Activated CD8-positive, alpha-beta T cell treated with anti-CD3 and anti-CD28 coated beads for 36 hours (primary cell): ENCODE data around the gene LLGL2. TPM values are rescaled to one million over a fixed set of nuclear protein-coding genes. Genes with fewer than 3 reads are reported as not detected.
"Not testable (repeated sequence)": the region's sequence is repeated elsewhere in the genome, so short reads cannot be mapped to it uniquely, and the experiment has no call there.

Experiments
- ATAC-seq: fragments of 200-7000 bp; cut with Tn5 transposase; one replicate; pipeline ENCODE4 v1.10.0; 2021; ENCODE audit warnings: mild to moderate bottlenecking, moderate library complexity
- CTCF ChIA-PET: fragments of 350-600 bp; sonication (Branson Sonifier 250); formaldehyde crosslinking; loops from one replicate; lab custom pipeline; 2021; ENCODE audit warnings: antibody characterized with exemption; lab: Charles Lee
- POLR2A ChIA-PET: fragments of 350-600 bp; sonication (Branson Sonifier 250); formaldehyde crosslinking; loops from one replicate; lab custom pipeline; 2021; ENCODE audit warnings: antibody characterized with exemption; lab: Charles Lee
- DNase-seq: peaks from one replicate; pipeline ENCODE4 v3.0.0-alpha.2; 2020
- H3K27ac Mint-ChIP-seq: one replicate; pipeline ENCODE4 v1.8.0; 2021; ENCODE audit warnings: mild to moderate bottlenecking, mixed read lengths
- H3K27me3 Mint-ChIP-seq: one replicate; pipeline ENCODE4 v1.8.0; 2021; ENCODE audit warnings: mixed read lengths
- H3K36me3 Mint-ChIP-seq: one replicate; pipeline ENCODE4 v1.8.0; 2021; ENCODE audit warnings: low read depth, mixed read lengths
- H3K4me1 Mint-ChIP-seq: one replicate; pipeline ENCODE4 v1.8.0; 2021; ENCODE audit warnings: low read depth, mixed read lengths
- H3K4me3 Mint-ChIP-seq: one replicate; pipeline ENCODE4 v1.8.0; 2021; ENCODE audit warnings: mild to moderate bottlenecking, moderate library complexity, mixed read lengths
- H3K9me3 Mint-ChIP-seq: one replicate; pipeline ENCODE4 v1.8.0; 2021; ENCODE audit warnings: mixed read lengths
- intact Hi-C: fragments of 100-400 bp; cut with micrococcal nuclease; formaldehyde crosslinking; loops from one replicate; pipeline ENCODE4 v1.10.0; 2022
- total RNA-seq, 2 experiments: library from RNA; stranded (reverse); gene quantifications; one replicate each; pipeline ENCODE4 v1.2.3, GENCODE V29; 2021
- TF ChIP-seq, protein P1 (sequence below): fragments of 200-600 bp; IDR thresholded peaks from one replicate; pipeline ENCODE4 v1.8.0; 2022; ENCODE audit warnings: antibody characterized with exemption, mild to moderate bottlenecking

Gene LLGL2
- total RNA-seq, 2 experiments from 2014 or later = 7.2 to 7.4 TPM

GRCh38 chr17:75517297-75517865 is 8.1 kb upstream of the LLGL2 start:
- peaks cover 28% of the 10 kb centered on the region for H3K36me3 Mint-ChIP-seq
- intact Hi-C loops = loop anchor here (5.0 kb wide), 1 partner anchor 90 kb away; no protein-coding TSS in a partner anchor
- H3K27me3 Mint-ChIP-seq = no peaks in the 10 kb centered on the region
- DNase-seq (peak; percentile 66), ATAC-seq (no peak)
- H3K4me3 Mint-ChIP-seq = peak overlapping the region; percentile 90
- peak overlapping the region; percentile 78 for H3K27ac Mint-ChIP-seq
- ChIA-PET CTCF (interaction anchor here (0.8 to 4.3 kb wide), 12 partner anchors 8 to 113 kb away, joined by 3 to 25 read pairs (median 4); partner anchors contain the start of genes LLGL2, MYO15B and TMEM94), POLR2A (interaction anchor here (1.0 to 2.2 kb wide), 10 partner anchors 8 to 259 kb away, joined by 3 to 12 read pairs (median 5); partner anchors contain the start of genes LLGL2 and MIF4GD)
- H3K9me3 Mint-ChIP-seq = no peaks in the 10 kb centered on the region
- H3K4me1 Mint-ChIP-seq = peaks cover 28% of the 10 kb centered on the region
- TF ChIP-seq, protein P1, sequence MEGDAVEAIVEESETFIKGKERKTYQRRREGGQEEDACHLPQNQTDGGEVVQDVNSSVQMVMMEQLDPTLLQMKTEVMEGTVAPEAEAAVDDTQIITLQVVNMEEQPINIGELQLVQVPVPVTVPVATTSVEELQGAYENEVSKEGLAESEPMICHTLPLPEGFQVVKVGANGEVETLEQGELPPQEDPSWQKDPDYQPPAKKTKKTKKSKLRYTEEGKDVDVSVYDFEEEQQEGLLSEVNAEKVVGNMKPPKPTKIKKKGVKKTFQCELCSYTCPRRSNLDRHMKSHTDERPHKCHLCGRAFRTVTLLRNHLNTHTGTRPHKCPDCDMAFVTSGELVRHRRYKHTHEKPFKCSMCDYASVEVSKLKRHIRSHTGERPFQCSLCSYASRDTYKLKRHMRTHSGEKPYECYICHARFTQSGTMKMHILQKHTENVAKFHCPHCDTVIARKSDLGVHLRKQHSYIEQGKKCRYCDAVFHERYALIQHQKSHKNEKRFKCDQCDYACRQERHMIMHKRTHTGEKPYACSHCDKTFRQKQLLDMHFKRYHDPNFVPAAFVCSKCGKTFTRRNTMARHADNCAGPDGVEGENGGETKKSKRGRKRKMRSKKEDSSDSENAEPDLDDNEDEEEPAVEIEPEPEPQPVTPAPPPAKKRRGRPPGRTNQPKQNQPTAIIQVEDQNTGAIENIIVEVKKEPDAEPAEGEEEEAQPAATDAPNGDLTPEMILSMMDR = no peak

DNA sequence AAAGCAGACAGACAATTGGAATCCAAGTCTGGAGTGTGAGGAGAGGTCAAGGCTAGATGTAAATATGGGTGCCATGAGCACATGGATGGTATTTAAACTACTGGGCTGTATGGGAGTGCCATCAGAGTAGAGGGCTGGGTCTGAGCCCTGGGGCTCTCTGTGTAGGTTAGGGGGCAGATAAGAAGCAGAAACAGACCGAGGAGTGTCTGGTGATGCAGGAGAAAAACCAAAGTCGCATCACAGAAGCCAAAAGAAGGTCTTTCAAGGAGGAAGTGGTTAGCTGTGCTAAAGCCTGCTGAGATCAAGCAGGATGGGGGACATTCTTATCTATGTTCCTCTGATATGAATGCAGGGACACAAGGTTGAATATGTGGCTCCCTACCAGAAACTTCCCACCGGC is 7.3 kb upstream of the LLGL2 start:
- peaks cover 28% of the 10 kb centered on the region for H3K4me1 Mint-ChIP-seq
- ATAC-seq = peak; percentile 41
- POLR2A ChIA-PET = interaction anchor here (0.6 to 2.2 kb wide), 5 partner anchors 9 to 423 kb away, joined by 3 to 8 read pairs (median 3); partner anchors contain the start of gene MIF4GD

GRCh38 chr17:75518983-75519537 is 6.4 kb upstream of the LLGL2 start:
- ChIA-PET POLR2A (interaction anchor here (0.6 to 2.2 kb wide), 5 partner anchors 8 to 422 kb away, joined by 3 to 8 read pairs (median 3); partner anchors contain the start of gene MIF4GD), CTCF (interaction anchor here (1.1 to 4.3 kb wide), 3 partner anchors 15 to 69 kb away, joined by 3 to 17 read pairs (median 4); partner anchors contain the start of gene MYO15B)
- intact Hi-C loops = loop anchor here (5.0 kb wide), 1 partner anchor 92 kb away; no protein-coding TSS in a partner anchor
- Mint-ChIP-seq H3K4me1 (peaks cover 25% of the 10 kb centered on the region), H3K36me3 (peaks cover 36% of the 10 kb centered on the region), H3K9me3 (no peaks in the 10 kb centered on the region), H3K27me3 (no peaks in the 10 kb centered on the region), H3K27ac (peak overlapping the region; percentile 78), H3K4me3 (no peak overlapping the region)
- TF ChIP-seq, protein P1 = no peak
- ATAC-seq (no peak), DNase-seq (no peak)

More for the DNA sequence above, 7.3 kb upstream of the LLGL2 start:
- no peaks in the 10 kb centered on the region for H3K27me3 Mint-ChIP-seq
- peak; percentile 65 for DNase-seq
- intact Hi-C loops = loop anchor here (5.0 kb wide), 1 partner anchor 91 kb away; no protein-coding TSS in a partner anchor
- TF ChIP-seq, protein P1 = no peak
- peak overlapping the region; percentile 90 for H3K4me3 Mint-ChIP-seq
- CTCF ChIA-PET = interaction anchor here (1.1 to 4.3 kb wide), 3 partner anchors 14 to 88 kb away, joined by 3 to 17 read pairs (median 3); partner anchors contain the start of gene MYO15B
- H3K36me3 Mint-ChIP-seq = peaks cover 30% of the 10 kb centered on the region
- peak overlapping the region; percentile 78 for H3K27ac Mint-ChIP-seq
- H3K9me3 Mint-ChIP-seq = no peaks in the 10 kb centered on the region

DNA sequence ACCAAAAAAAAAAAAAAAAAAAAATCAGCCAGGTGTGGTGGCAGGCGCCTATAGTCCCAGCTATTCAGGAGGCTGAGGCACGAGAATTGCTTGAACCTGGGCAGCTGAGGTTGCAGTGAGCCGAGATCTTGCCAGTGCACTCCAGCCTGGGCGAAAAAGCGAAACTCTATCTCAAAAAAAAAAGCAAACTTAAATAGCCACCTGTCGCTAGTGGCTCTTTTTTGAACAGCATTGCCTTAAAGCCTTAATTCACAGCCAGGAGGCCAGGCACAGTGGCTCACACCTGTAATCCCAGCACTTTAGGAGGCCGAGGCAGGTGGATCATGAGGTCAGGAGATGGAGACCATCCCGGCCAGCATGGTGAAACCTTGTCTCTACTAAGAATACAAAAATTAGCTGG is 5.1 kb upstream of the LLGL2 start:
- H3K4me3 Mint-ChIP-seq, ATAC-seq, H3K27ac Mint-ChIP-seq, H3K27me3 Mint-ChIP-seq, H3K9me3 Mint-ChIP-seq, DNase-seq: not testable (repeated sequence)
- ChIA-PET CTCF (interaction anchor here (1.4 kb wide), 1 partner anchor 16 kb away, joined by 4 read pairs; no protein-coding TSS in a partner anchor), POLR2A (interaction anchor here (1.0 kb wide), 2 partner anchors 64 to 105 kb away, joined by 3 read pairs; partner anchors contain the start of gene TMEM94)
- Mint-ChIP-seq H3K4me1 (peaks cover 25% of the 10 kb centered on the region), H3K36me3 (peaks cover 36% of the 10 kb centered on the region)
- intact Hi-C loops = loop anchor here (10.0 kb wide), 1 partner anchor 64 kb away; the partner anchor contains the start of gene MYO15B

GRCh38 chr17:75521290-75521689 is 4.2 kb upstream of the LLGL2 start:
- ChIA-PET POLR2A (interaction anchor here (1.0 kb wide), 1 partner anchor 104 kb away, joined by 3 read pairs; no protein-coding TSS in a partner anchor), CTCF (interaction anchor here (0.8 kb wide), 1 partner anchor 232 kb away, joined by 3 read pairs; the partner anchor contains the start of gene SLC25A19)
- DNase-seq = no peak
- TF ChIP-seq, protein P1 = no peak
- Mint-ChIP-seq H3K27me3 (peaks cover under 1% of the 10 kb centered on the region), H3K27ac (no peak overlapping the region), H3K36me3 (peaks cover 36% of the 10 kb centered on the region), H3K9me3 (no peaks in the 10 kb centered on the region), H3K4me1 (peaks cover 26% of the 10 kb centered on the region), H3K4me3 (no peak overlapping the region)
- intact Hi-C loops = loop anchor here (10.0 kb wide), 1 partner anchor 64 kb away; the partner anchor contains the start of gene MYO15B
- no peak for ATAC-seq
